A673 (cell line): ENCODE data around the gene NPM3. TPM values are rescaled to one million over a fixed set of nuclear protein-coding genes. Genes with fewer than 3 reads are reported as not detected.

Source experiments
- Bru-seq: library from RNA; stranded (reverse); fragments of 400-500 nt; gene quantifications from one replicate; lab custom pipeline; 2021; lab: Mats Ljungman, UMichigan
- BruChase-seq, 2 experiments: library from RNA; stranded (reverse); fragments of 400-500 nt; gene quantifications; one replicate each; lab custom pipeline; 2021; lab: Mats Ljungman, UMichigan
- BruUV-seq: library from RNA; stranded (reverse); fragments of 400-500 nt; replicated peaks from 2 replicates; lab custom pipeline; 2021; lab: Mats Ljungman, UMichigan
- CTCF ChIA-PET: fragments of 300-600 bp; sonication (Branson Sonifier 250); formaldehyde crosslinking; loops from one replicate; lab custom pipeline; 2022; ENCODE audit warnings: antibody characterized with exemption; lab: Charles Lee
- POLR2A ChIA-PET: fragments of 300-600 bp; sonication (Branson Sonifier 250); formaldehyde crosslinking; loops from one replicate; lab custom pipeline; 2022; ENCODE audit warnings: antibody characterized with exemption; ENCODE audit not compliant: low non-redundant PET; lab: Charles Lee
- DNase-seq: peaks from one replicate; pipeline ENCODE4 v3.0.0-alpha.2; 2015; ENCODE audit warnings: low spot score
- H3K27ac ChIP-seq: fragments of 200-600 bp; sonication (generic); 2 replicates; pipeline ENCODE4 v1.5.1; 2016; ENCODE audit warnings: mixed run types, low read depth, mild to moderate bottlenecking, mixed read lengths, antibody characterized with exemption, low read length; ENCODE audit not compliant: poor library complexity, severe bottlenecking
- H3K27me3 ChIP-seq: fragments of 200-600 bp; sonication (generic); replicated peaks from 2 replicates; pipeline ENCODE4 v1.6.1; 2017; ENCODE audit warnings: mixed run types, low read depth, mild to moderate bottlenecking, mixed read lengths, antibody characterized with exemption, low read length; ENCODE audit not compliant: insufficient read depth, poor library complexity
- H3K36me3 ChIP-seq: fragments of 200-600 bp; sonication (generic); 2 replicates; pipeline ENCODE4 v1.6.1; 2016; ENCODE audit warnings: mixed run types, mild to moderate bottlenecking, mixed read lengths, antibody characterized with exemption, low read length; ENCODE audit not compliant: insufficient read depth, poor library complexity, severe bottlenecking
- H3K4me1 ChIP-seq: fragments of 200-600 bp; sonication (generic); 2 replicates; pipeline ENCODE4 v1.6.1; 2017; ENCODE audit warnings: mixed run types, mild to moderate bottlenecking, mixed read lengths, antibody characterized with exemption, low read length; ENCODE audit not compliant: insufficient read depth, poor library complexity, severe bottlenecking
- H3K4me3 ChIP-seq: fragments of 200-600 bp; sonication (generic); 2 replicates; pipeline ENCODE4 v1.5.1; 2016; ENCODE audit warnings: low read depth, mixed run types, mild to moderate bottlenecking, mixed read lengths, low read length; ENCODE audit not compliant: poor library complexity, severe bottlenecking
- H3K9me3 ChIP-seq: fragments of 200-600 bp; sonication (generic); 2 replicates; pipeline ENCODE4 v1.6.1; 2016; ENCODE audit warnings: mixed run types, low read depth, mild to moderate bottlenecking, mixed read lengths, antibody characterized with exemption, low read length; ENCODE audit not compliant: poor library complexity, severe bottlenecking
- EZH2 ChIP-seq: fragments of 200-600 bp; sonication (generic); IDR thresholded peaks from 2 replicates; pipeline ENCODE4 v1.6.1; 2017; ENCODE audit warnings: borderline replicate concordance, low read depth, mild to moderate bottlenecking, mixed read lengths, antibody characterized with exemption, low read length; ENCODE audit not compliant: poor library complexity, severe bottlenecking
- intact Hi-C: fragments of 100-400 bp; cut with micrococcal nuclease; formaldehyde crosslinking; loops from one replicate; pipeline ENCODE4 v1.10.0; 2022; ENCODE audit not compliant: unreplicated experiment
- long read RNA-seq: library from polyadenylated mRNA; stranded (forward); transcript quantifications from one replicate; pipeline ENCODE4 v2.0.0, GENCODE V29; 2022
- total RNA-seq: library from RNA; stranded (reverse); gene quantifications from 2 replicates; pipeline ENCODE4 v1.2.3, GENCODE V29; 2021
- TF ChIP-seq, protein P1 (sequence below): fragments of 300-800, 200-600 bp; sonication (generic); conservative IDR thresholded peaks from 2 replicates; pipeline ENCODE4 v1.5.1; 2017; ENCODE audit warnings: low read depth, mild to moderate bottlenecking, antibody characterized with exemption, low read length, moderate library complexity, mixed read lengths

The NPM3 gene, protein sequence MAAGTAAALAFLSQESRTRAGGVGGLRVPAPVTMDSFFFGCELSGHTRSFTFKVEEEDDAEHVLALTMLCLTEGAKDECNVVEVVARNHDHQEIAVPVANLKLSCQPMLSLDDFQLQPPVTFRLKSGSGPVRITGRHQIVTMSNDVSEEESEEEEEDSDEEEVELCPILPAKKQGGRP
- total RNA-seq (94.7 and 98.2 TPM in 2 replicates), Bru-seq, nascent RNA (percentile 65 among the genes with signal in this experiment), BruChase-seq, experiment 1, labeled RNA remaining after a 2-hour chase (percentile 60 among the genes with signal in this experiment), BruChase-seq, experiment 2, labeled RNA remaining after a 6-hour chase (percentile 82 among the genes with signal in this experiment)
- long read RNA-seq, partial matches to known transcripts, result 0 of 3 reads
- long read RNA-seq, other reads (novel, unspliced or antisense), result 1 of 3 reads

DNA sequence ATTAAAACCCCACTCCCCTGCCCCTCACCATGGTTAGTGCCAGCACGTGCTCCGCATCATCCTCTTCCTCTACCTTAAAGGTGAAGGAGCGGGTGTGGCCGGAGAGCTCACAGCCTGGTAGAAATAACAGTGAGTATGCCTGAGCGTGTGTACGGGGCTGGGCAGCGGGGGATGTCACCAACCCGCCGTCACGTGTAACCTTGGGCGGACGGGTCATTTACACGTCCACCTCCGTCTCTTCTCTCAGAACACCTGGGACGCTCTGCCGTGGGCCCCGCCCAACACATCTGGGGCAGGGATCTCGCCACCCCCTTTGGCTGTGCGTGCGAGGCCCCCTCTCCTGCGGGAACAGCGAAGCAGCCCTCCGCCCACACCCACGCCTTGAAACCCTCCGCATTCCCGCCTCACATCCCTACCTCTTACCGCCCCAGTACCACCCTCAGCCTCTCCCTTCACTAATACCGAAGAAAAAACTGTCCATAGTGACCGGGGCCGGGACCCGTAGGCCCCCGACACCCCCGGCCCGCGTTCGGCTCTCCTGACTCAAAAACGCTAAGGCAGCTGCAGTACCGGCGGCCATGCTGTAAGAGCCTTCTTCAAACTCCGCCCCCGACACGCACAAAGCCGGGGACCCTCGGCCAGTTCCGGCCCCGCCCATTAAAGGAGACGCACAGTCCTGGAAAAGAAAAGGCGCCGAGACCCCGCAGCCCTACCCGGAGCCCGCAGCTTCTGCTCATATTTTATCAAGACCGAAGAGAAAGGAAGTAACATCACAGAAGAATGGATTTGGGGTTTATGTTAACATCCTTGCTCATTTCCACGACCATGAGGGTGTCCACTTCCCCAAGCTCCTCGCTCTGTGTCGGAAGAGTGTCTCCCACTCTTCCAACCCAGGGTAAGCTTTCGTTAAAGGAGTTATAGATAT, at the start of gene NPM3:
TSS of gene NPM3 (minus strand) at position 636 of the 925 bp plus-strand sequence. CDS start at position 580, 56 bp downstream.
- H3K36me3 ChIP-seq, result peaks cover 36% of the 10 kb centered on the region
- H3K4me3 ChIP-seq, result peak within 1 kb of the TSS; percentile 72
- intact Hi-C loops, result loop anchor here (5.0 kb wide), 1 partner anchor 34 kb away; the partner anchor contains the start of gene OGA
- no peaks in the 10 kb centered on the region for H3K27me3 ChIP-seq
- BruUV-seq, result no TSS peak
- peak within 1 kb of the TSS; percentile 43 for H3K27ac ChIP-seq
- peaks cover 26% of the 10 kb centered on the region for H3K4me1 ChIP-seq
- H3K9me3 ChIP-seq, result no peaks in the 10 kb centered on the region
- ChIA-PET CTCF (interaction anchor here (1.0 to 2.1 kb wide), 3 partner anchors 58 to 180 kb away, joined by 3 to 7 read pairs (median 4); no protein-coding TSS in a partner anchor), POLR2A (no interaction called here)
- no peak for TF ChIP-seq EZH2
- TF ChIP-seq, protein P1, sequence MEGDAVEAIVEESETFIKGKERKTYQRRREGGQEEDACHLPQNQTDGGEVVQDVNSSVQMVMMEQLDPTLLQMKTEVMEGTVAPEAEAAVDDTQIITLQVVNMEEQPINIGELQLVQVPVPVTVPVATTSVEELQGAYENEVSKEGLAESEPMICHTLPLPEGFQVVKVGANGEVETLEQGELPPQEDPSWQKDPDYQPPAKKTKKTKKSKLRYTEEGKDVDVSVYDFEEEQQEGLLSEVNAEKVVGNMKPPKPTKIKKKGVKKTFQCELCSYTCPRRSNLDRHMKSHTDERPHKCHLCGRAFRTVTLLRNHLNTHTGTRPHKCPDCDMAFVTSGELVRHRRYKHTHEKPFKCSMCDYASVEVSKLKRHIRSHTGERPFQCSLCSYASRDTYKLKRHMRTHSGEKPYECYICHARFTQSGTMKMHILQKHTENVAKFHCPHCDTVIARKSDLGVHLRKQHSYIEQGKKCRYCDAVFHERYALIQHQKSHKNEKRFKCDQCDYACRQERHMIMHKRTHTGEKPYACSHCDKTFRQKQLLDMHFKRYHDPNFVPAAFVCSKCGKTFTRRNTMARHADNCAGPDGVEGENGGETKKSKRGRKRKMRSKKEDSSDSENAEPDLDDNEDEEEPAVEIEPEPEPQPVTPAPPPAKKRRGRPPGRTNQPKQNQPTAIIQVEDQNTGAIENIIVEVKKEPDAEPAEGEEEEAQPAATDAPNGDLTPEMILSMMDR, result no peak
- peak; percentile 94 for DNase-seq

DNA sequence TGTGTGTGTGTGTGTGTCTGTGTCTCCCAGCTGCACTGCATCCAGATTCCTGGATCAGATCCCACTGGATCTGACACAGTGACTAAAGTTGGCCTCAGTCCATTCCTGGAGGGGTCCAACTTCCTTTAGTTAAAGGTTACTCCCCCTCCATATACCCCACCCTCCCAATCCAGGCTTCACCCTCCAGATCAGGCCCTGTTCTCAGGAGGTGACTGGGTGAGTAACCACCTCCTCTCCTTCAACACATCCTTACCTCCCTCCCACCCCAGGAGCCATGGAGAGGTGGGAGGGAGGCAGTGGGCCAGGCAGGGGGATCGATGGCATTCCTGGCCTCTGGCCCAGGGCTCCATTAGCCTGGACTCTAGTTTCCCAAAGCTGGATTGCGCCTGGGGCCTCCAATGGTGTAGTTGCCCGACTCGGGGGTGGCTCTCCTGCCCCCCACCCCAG, 49.1 kb upstream of the NPM3 start:
- intact Hi-C loops, result no loop called here
- CTCF ChIA-PET, result interaction anchor here (0.9 kb wide), 1 partner anchor 9 kb away, joined by 3 read pairs; no protein-coding TSS in a partner anchor
- TF ChIP-seq EZH2, result no peak
- TF ChIP-seq, protein P1, result no peak
- peaks cover 10% of the 10 kb centered on the region for H3K4me1 ChIP-seq
- no peaks in the 10 kb centered on the region for H3K36me3 ChIP-seq
- H3K4me3 ChIP-seq, result no peak overlapping the region
- POLR2A ChIA-PET, result no interaction called here
- no TSS peak for BruUV-seq
- H3K27me3 ChIP-seq, result no peaks in the 10 kb centered on the region
- H3K9me3 ChIP-seq, result no peaks in the 10 kb centered on the region
- H3K27ac ChIP-seq, result no peak overlapping the region
- DNase-seq, result no peak
